Measurements from ENCODE around the gene ABCA8. TPM values are rescaled to one million over a fixed set of nuclear protein-coding genes. Genes with fewer than 3 reads are reported as not detected.

The ABCA8 gene
- total and polyA plus RNA-seq, 2 of the 8 experiments (the other 6 are each of a cell fraction or from before 2014, with no cell fraction given): not detected

GRCh38 chr17:68886401-68886800 lies 68.8 kb downstream of the ABCA8 start:
- no peak overlapping the region for H3K27ac ChIP-seq (ENCODE audit: low read depth, low read length)
- H3K79me1 ChIP-seq (ENCODE audit: low read depth, low read length): no peaks in the 10 kb centered on the region
- DNase-seq (ENCODE audit: low read depth in 1 of 2, low spot score in 2 of 2) (no peak), FAIRE-seq (no peak)
- no peak overlapping the region for H2BK12ac ChIP-seq (ENCODE audit: low read depth, low read length)
- no peaks in the 10 kb centered on the region for H3K9me3 ChIP-seq (ENCODE audit: insufficient read depth in 2 of 2, low read depth in 1 of 2, low read length in 1 of 2)
- no peak overlapping the region for H2BK15ac ChIP-seq (ENCODE audit: low read length)
- 84% methylated on average over 3 of the region's 3 CpGs; no CpG with 5 or more reads in 1 of the 2 experiments for WGBS, 2 experiments (ENCODE audit: extremely low coverage in 1 of 2, insufficient coverage in 1 of 2, insufficient read length in 1 of 2, insufficient replicate concordance in 2 of 2, low coverage in 1 of 2, low lambda C conversion rate in 2 of 2, missing lambda C conversion rate in 1 of 2)
- H3K14ac ChIP-seq (ENCODE audit: insufficient read length): no peak overlapping the region
- no peaks in the 10 kb centered on the region for H3K27me3 ChIP-seq (replicated peaks in 1 of 4; ENCODE audit: control insufficient read depth in 3 of 4, extremely low read depth in 1 of 4, insufficient read depth in 3 of 4, low read length in 3 of 4)
- no peak overlapping the region for H2BK5ac ChIP-seq (ENCODE audit: low read depth, low read length)
- no peak overlapping the region for H3K18ac ChIP-seq (ENCODE audit: extremely low read depth, low read length)
- no peak overlapping the region for H3K4me2 ChIP-seq (ENCODE audit: insufficient read depth in 1 of 2, low read depth in 2 of 2, low read length in 2 of 2)
- no peak overlapping the region for H2AK5ac ChIP-seq (ENCODE audit: low read depth, low read length)
- H4K20me1 ChIP-seq (replicated peaks in 1 of 2; ENCODE audit: control insufficient read depth in 1 of 2, insufficient read depth in 2 of 2, low read length in 2 of 2): no peaks in the 10 kb centered on the region
- no peaks in the 10 kb centered on the region for H3K4me1 ChIP-seq (replicated peaks in 1 of 4; ENCODE audit: control insufficient read depth in 3 of 4, insufficient read depth in 4 of 4, low read length in 3 of 4)
- H2AFZ ChIP-seq (ENCODE audit: low read length): no peak overlapping the region
- no peak overlapping the region for H3K4ac ChIP-seq (replicated peaks; ENCODE audit: insufficient read length, low read depth, low read length)
- H4K5ac ChIP-seq (ENCODE audit: insufficient read length, low read depth, low read length): no peak overlapping the region
- ChIA-PET CTCF (ENCODE audit: partially characterized antibody) (no interaction called here), POLR2A (ENCODE audit: partially characterized antibody) (no interaction called here)
- no peak overlapping the region for H3K4me3 ChIP-seq (ENCODE audit: extremely low read depth in 1 of 4, insufficient read depth in 2 of 4, low read depth in 3 of 4, low read length in 4 of 4)
- no peak overlapping the region for H3K56ac ChIP-seq (replicated peaks; ENCODE audit: insufficient read length, low read depth, low read length)
- H3K36me3 ChIP-seq (ENCODE audit: control insufficient read depth in 2 of 4, insufficient read depth in 4 of 4, low read length in 3 of 4): no peaks in the 10 kb centered on the region
- no peak overlapping the region for H2BK20ac ChIP-seq (ENCODE audit: low read length)
- H3K23ac ChIP-seq (ENCODE audit: insufficient read length): no peak overlapping the region
- H3K9ac ChIP-seq (replicated peaks in 1 of 4; ENCODE audit: extremely low read depth in 1 of 4, low read depth in 3 of 4, low read length in 3 of 4): no peak overlapping the region
- no peak overlapping the region for H4K8ac ChIP-seq (ENCODE audit: extremely low read depth, insufficient read depth, low read length)
- H2BK120ac ChIP-seq (replicated peaks; ENCODE audit: low read depth, low read length): no peak overlapping the region
- no peaks in the 10 kb centered on the region for H3K23me2 ChIP-seq (ENCODE audit: low read depth, low read length)
- no peak overlapping the region for H4K91ac ChIP-seq (replicated peaks; ENCODE audit: insufficient read length, low read length)
- no peaks in the 10 kb centered on the region for H3K79me2 ChIP-seq (ENCODE audit: control insufficient read depth in 1 of 2, insufficient read depth in 2 of 2, low read length in 2 of 2)
- TF ChIP-seq HDAC2 (IDR thresholded peaks at IDR 0.05; ENCODE audit: borderline replicate concordance in 1 of 2, low read depth in 2 of 2, low read length in 2 of 2) (no peak), JUND (IDR thresholded peaks at IDR 0.05; ENCODE audit: low read length) (no peak), CHD1 (IDR thresholded peaks at IDR 0.05; ENCODE audit: low read depth, low read length) (no peak), FOSL1 (IDR thresholded peaks at IDR 0.05; ENCODE audit: insufficient read depth, low read depth, low read length) (no peak), SIX5 (IDR thresholded peaks at IDR 0.05; ENCODE audit: low read depth, low read length) (no peak), KDM5A (IDR thresholded peaks at IDR 0.05; ENCODE audit: low read length) (no peak), RFX5 (IDR thresholded peaks at IDR 0.05; ENCODE audit: borderline replicate concordance, low read depth, low read length) (no peak), ZNF274 (IDR thresholded peaks at IDR 0.05; ENCODE audit: borderline replicate concordance, extremely low read depth, low read length) (no peak), POLR2A (IDR thresholded peaks at IDR 0.05; ENCODE audit: control extremely low read depth in 1 of 2, low read depth in 2 of 2, low read length in 2 of 2) (no peak), RXRA (IDR thresholded peaks at IDR 0.05; ENCODE audit: insufficient read depth, low read depth, low read length) (no peak), SAP30 (IDR thresholded peaks at IDR 0.05; ENCODE audit: insufficient read depth, insufficient replicate concordance, low read length) (no peak), USF2 (IDR thresholded peaks at IDR 0.05; ENCODE audit: low read length) (no peak)
- TF ChIP-seq, protein P1, sequence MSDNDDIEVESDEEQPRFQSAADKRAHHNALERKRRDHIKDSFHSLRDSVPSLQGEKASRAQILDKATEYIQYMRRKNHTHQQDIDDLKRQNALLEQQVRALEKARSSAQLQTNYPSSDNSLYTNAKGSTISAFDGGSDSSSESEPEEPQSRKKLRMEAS (IDR thresholded peaks at IDR 0.05): no peak
